ENCODE data around the gene UBTD2.

Gene UBTD2

GRCh38 chr5:172303572-172304335 lies 20.2 kb upstream of the UBTD2 start:
- DNase-seq (ENCODE audit: extremely low spot score), result no peak
- CTCF ChIA-PET, result interaction anchor here (1.2 to 1.8 kb wide), 3 partner anchors 9 to 885 kb away, joined by 3 to 5 read pairs (median 3); partner anchors contain the start of gene FGF18
- POLR2A ChIA-PET, result interaction anchor here (0.8 kb wide), 1 partner anchor 372 kb away, joined by 5 read pairs; no protein-coding TSS in a partner anchor
- no peak for TF ChIP-seq CTCF (IDR thresholded peaks at IDR 0.05; ENCODE audit: control extremely low read depth, extremely low read depth, low read depth, missing control alignments)

- no peak for TF ChIP-seq CTCF (IDR thresholded peaks at IDR 0.05; ENCODE audit: control extremely low read depth, extremely low read depth, low read depth, missing control alignments)
- DNase-seq (ENCODE audit: extremely low spot score), result no peak
- CTCF ChIA-PET, result interaction anchor here (1.2 to 1.8 kb wide), 4 partner anchors 8 to 884 kb away, joined by 3 to 5 read pairs (median 4); partner anchors contain the start of gene FGF18
- POLR2A ChIA-PET, result interaction anchor here (0.8 kb wide), 1 partner anchor 372 kb away, joined by 5 read pairs; no protein-coding TSS in a partner anchor
Observed at GRCh38 chr5:172303162-172303561, 19.6 kb upstream of the UBTD2 start.

GRCh38 chr5:172302047-172302710 lies 18.6 kb upstream of the UBTD2 start:
- CTCF ChIA-PET, result interaction anchor here (0.7 to 1.8 kb wide), 4 partner anchors 9 to 883 kb away, joined by 3 to 5 read pairs (median 4); partner anchors contain the start of gene FGF18
- no peak for DNase-seq (ENCODE audit: extremely low spot score)
- no peak for TF ChIP-seq CTCF (IDR thresholded peaks at IDR 0.05; ENCODE audit: control extremely low read depth, extremely low read depth, low read depth, missing control alignments)
- POLR2A ChIA-PET, result no interaction called here

- TF ChIP-seq CTCF (IDR thresholded peaks at IDR 0.05; ENCODE audit: control extremely low read depth, extremely low read depth, low read depth, missing control alignments), result no peak
- CTCF ChIA-PET, result interaction anchor here (1.2 kb wide), 1 partner anchor 9 kb away, joined by 4 read pairs; no protein-coding TSS in a partner anchor
- POLR2A ChIA-PET, result no interaction called here
- no peak for DNase-seq (ENCODE audit: extremely low spot score)
Observed at GRCh38 chr5:172299916-172300439, 16.4 kb upstream of the UBTD2 start.

GRCh38 chr5:172294831-172295230 lies 11.3 kb upstream of the UBTD2 start:
- TF ChIP-seq CTCF (IDR thresholded peaks at IDR 0.05; ENCODE audit: control extremely low read depth, extremely low read depth, low read depth, missing control alignments), result no peak
- CTCF ChIA-PET, result interaction anchor here (1.0 to 5.6 kb wide), 5 partner anchors 9 to 384 kb away, joined by 3 to 37 read pairs (median 3); partner anchors contain the start of gene UBTD2
- POLR2A ChIA-PET, result no interaction called here
- no peak for DNase-seq (ENCODE audit: extremely low spot score)

GRCh38 chr5:172293745-172294342 lies 10.3 kb upstream of the UBTD2 start:
- CTCF ChIA-PET, result interaction anchor here (0.6 to 5.6 kb wide), 19 partner anchors 9 to 387 kb away, joined by 3 to 37 read pairs (median 4); partner anchors contain the start of gene UBTD2
- no peak for TF ChIP-seq CTCF (IDR thresholded peaks at IDR 0.05; ENCODE audit: control extremely low read depth, extremely low read depth, low read depth, missing control alignments)
- no peak for DNase-seq (ENCODE audit: extremely low spot score)
- POLR2A ChIA-PET, result no interaction called here

All from GM10248 (cell line).